ENCODE data around the gene IL1RAPL2.

- TF ChIP-seq, protein P1, sequence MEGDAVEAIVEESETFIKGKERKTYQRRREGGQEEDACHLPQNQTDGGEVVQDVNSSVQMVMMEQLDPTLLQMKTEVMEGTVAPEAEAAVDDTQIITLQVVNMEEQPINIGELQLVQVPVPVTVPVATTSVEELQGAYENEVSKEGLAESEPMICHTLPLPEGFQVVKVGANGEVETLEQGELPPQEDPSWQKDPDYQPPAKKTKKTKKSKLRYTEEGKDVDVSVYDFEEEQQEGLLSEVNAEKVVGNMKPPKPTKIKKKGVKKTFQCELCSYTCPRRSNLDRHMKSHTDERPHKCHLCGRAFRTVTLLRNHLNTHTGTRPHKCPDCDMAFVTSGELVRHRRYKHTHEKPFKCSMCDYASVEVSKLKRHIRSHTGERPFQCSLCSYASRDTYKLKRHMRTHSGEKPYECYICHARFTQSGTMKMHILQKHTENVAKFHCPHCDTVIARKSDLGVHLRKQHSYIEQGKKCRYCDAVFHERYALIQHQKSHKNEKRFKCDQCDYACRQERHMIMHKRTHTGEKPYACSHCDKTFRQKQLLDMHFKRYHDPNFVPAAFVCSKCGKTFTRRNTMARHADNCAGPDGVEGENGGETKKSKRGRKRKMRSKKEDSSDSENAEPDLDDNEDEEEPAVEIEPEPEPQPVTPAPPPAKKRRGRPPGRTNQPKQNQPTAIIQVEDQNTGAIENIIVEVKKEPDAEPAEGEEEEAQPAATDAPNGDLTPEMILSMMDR (IDR thresholded peaks at IDR 0.05; ENCODE audit: low read depth, low read length, poor library complexity, severe bottlenecking): no peak
- no peak for TF ChIP-seq EZH2phosphoT487 (IDR thresholded peaks at IDR 0.05; ENCODE audit: borderline replicate concordance, low read length)
Observed at GRCh38 chrX:104929324-104929723, 363.3 kb downstream of the IL1RAPL2 start.

Data from DOHH2 (cell line).